ENCODE measurements around the gene GPR156. TPM values are rescaled to one million over a fixed set of nuclear protein-coding genes. Genes with fewer than 3 reads are reported as not detected.

Gene GPR156
- total RNA-seq, 1 experiment from 2014 or later = 2.8 TPM

DNA sequence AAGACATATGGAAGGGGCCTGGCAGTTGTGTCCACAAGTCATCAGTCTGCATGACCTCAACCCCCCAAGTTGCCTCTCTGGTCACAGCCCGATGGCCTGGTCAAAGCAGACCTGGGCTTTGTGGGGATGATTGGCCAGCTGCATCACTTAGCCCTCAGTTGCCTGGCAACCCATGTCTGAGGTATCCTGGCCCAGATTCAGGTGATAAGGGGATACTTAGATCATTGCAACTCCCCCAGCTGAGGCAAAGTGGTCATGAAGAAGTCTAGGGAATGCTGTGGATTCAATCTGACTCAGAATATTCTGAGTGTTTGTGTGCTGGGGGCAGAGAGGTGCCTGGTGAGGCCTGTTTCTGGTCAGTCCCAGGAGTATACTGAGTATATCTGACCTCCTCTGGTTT is 5.0 kb downstream of the GPR156 start:
- Histone ChIP-seq H3K9me3 (ENCODE audit: insufficient read depth, low read depth) (no peaks in the 10 kb centered on the region), H3K36me3 (ENCODE audit: low read depth) (no peaks in the 10 kb centered on the region), H2AFZ (no peak overlapping the region), H3K27me3 (ENCODE audit: insufficient read depth, low read depth) (no peaks in the 10 kb centered on the region), H3K9me2 (ENCODE audit: insufficient read depth) (no peaks in the 10 kb centered on the region), H3K4me3 (no peak overlapping the region), H3K4me2 (no peak overlapping the region), H4K20me1 (ENCODE audit: insufficient read depth) (no peaks in the 10 kb centered on the region), H3K79me2 (ENCODE audit: low read depth) (no peaks in the 10 kb centered on the region), H3K27ac (no peak overlapping the region), H3K4me1 (replicated peaks; ENCODE audit: insufficient read depth) (no peaks in the 10 kb centered on the region), H3F3A (ENCODE audit: insufficient read depth, low read depth) (no peaks in the 10 kb centered on the region)
- intact Hi-C loops (cut with micrococcal nuclease; ENCODE audit: unreplicated experiment) = no loop called here
- ChIA-PET POLR2A (ENCODE audit: unreplicated experiment) (interaction anchor here (0.6 kb wide), 1 partner anchor 1040 kb away, joined by 3 read pairs; no protein-coding TSS in a partner anchor), CTCF (no interaction called here)
- BruUV-seq (replicated peaks) = no TSS peak
- no peak for TF ChIP-seq EZH2 (IDR thresholded peaks at IDR 0.05; ENCODE audit: low read depth)
- TF ChIP-seq, protein P1, sequence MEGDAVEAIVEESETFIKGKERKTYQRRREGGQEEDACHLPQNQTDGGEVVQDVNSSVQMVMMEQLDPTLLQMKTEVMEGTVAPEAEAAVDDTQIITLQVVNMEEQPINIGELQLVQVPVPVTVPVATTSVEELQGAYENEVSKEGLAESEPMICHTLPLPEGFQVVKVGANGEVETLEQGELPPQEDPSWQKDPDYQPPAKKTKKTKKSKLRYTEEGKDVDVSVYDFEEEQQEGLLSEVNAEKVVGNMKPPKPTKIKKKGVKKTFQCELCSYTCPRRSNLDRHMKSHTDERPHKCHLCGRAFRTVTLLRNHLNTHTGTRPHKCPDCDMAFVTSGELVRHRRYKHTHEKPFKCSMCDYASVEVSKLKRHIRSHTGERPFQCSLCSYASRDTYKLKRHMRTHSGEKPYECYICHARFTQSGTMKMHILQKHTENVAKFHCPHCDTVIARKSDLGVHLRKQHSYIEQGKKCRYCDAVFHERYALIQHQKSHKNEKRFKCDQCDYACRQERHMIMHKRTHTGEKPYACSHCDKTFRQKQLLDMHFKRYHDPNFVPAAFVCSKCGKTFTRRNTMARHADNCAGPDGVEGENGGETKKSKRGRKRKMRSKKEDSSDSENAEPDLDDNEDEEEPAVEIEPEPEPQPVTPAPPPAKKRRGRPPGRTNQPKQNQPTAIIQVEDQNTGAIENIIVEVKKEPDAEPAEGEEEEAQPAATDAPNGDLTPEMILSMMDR (conservative IDR thresholded peaks at IDR 0.05) = no peak
- no peak for DNase-seq

DNA sequence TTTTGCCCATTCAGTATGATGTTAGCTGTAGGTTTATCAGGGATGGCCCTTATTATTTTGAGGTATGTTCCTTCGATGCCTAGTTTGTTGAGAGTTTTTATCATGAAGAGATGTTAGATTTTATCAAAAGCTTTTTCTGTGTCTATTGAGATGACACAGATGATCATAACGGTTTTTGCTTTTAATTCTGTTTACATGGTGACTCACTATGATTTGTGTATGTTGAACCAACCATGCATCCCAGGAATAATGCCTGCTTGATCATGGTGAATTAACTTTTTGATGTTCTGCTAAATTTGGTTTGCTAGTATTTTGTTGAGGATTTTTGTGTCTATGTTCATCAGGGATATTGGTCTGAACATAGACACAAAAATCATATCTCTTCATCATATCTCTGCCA is 8.3 kb downstream of the GPR156 start:
- H3K4me2 ChIP-seq = no peak overlapping the region
- no peak overlapping the region for H3K27ac ChIP-seq

DNA sequence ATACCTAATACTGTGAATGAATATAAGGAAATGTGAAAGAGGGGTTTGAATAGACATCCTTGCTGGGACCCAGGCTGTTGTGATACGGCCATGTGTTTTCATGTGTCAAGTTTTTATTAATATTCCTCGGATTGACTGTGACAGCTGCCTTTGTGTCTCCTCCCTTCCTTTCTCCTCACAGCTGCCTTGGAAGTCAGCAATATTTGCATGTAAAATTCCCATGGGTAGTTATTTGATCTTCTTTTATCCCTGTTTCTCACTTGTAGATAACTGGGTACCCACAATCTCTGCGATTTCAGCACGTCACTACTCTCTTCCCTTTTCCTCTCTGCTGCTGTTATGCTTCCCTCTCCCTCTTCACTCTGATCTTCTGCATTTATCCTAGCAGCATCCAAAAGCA is 9.4 kb downstream of the GPR156 start:
- no peak overlapping the region for H3K27ac ChIP-seq
- no peak overlapping the region for H2AFZ ChIP-seq
- ChIA-PET CTCF (no interaction called here), POLR2A (ENCODE audit: unreplicated experiment) (no interaction called here)
- no peaks in the 10 kb centered on the region for H3K9me2 ChIP-seq (ENCODE audit: insufficient read depth)
- H3K9me3 ChIP-seq (ENCODE audit: insufficient read depth, low read depth) = no peaks in the 10 kb centered on the region
- no peaks in the 10 kb centered on the region for H3K27me3 ChIP-seq (ENCODE audit: insufficient read depth, low read depth)
- H3K4me3 ChIP-seq = no peak overlapping the region
- DNase-seq = no peak
- no peaks in the 10 kb centered on the region for H3K79me2 ChIP-seq (ENCODE audit: low read depth)
- no peaks in the 10 kb centered on the region for H3K4me1 ChIP-seq (replicated peaks; ENCODE audit: insufficient read depth)
- H3F3A ChIP-seq (ENCODE audit: insufficient read depth, low read depth) = no peaks in the 10 kb centered on the region
- no TSS peak for BruUV-seq (replicated peaks)
- no peak overlapping the region for H3K4me2 ChIP-seq
- intact Hi-C loops (cut with micrococcal nuclease; ENCODE audit: unreplicated experiment) = no loop called here
- H4K20me1 ChIP-seq (ENCODE audit: insufficient read depth) = no peaks in the 10 kb centered on the region
- TF ChIP-seq, protein P1 (conservative IDR thresholded peaks at IDR 0.05) = no peak
- TF ChIP-seq EZH2 (IDR thresholded peaks at IDR 0.05; ENCODE audit: low read depth) = no peak
- no peaks in the 10 kb centered on the region for H3K36me3 ChIP-seq (ENCODE audit: low read depth)

More for the DNA sequence above, 8.3 kb downstream of the GPR156 start:
- Histone ChIP-seq H3F3A (ENCODE audit: insufficient read depth, low read depth) (no peaks in the 10 kb centered on the region), H3K9me3 (ENCODE audit: insufficient read depth, low read depth) (no peaks in the 10 kb centered on the region), H3K27me3 (ENCODE audit: insufficient read depth, low read depth) (no peaks in the 10 kb centered on the region), H3K79me2 (ENCODE audit: low read depth) (no peaks in the 10 kb centered on the region), H3K4me1 (replicated peaks; ENCODE audit: insufficient read depth) (no peaks in the 10 kb centered on the region), H4K20me1 (ENCODE audit: insufficient read depth) (no peaks in the 10 kb centered on the region), H3K36me3 (ENCODE audit: low read depth) (no peaks in the 10 kb centered on the region), H3K4me3 (no peak overlapping the region), H2AFZ (no peak overlapping the region), H3K9me2 (ENCODE audit: insufficient read depth) (no peaks in the 10 kb centered on the region)
- BruUV-seq (replicated peaks) = no TSS peak
- DNase-seq = no peak
- intact Hi-C loops (cut with micrococcal nuclease; ENCODE audit: unreplicated experiment) = no loop called here
- ChIA-PET CTCF (no interaction called here), POLR2A (ENCODE audit: unreplicated experiment) (no interaction called here)
- TF ChIP-seq EZH2 (IDR thresholded peaks at IDR 0.05; ENCODE audit: low read depth) = no peak
- TF ChIP-seq, protein P1 (conservative IDR thresholded peaks at IDR 0.05) = no peak

Data from PC-9 (cell line).